ENCODE results near the gene GRN. TPM values are rescaled to one million over a fixed set of nuclear protein-coding genes. Genes with fewer than 3 reads are reported as not detected.

GRN gene
- total RNA-seq, 1 donor from 2014 or later, result 37.8 TPM

- Mint-ChIP-seq H3K4me1 (ENCODE audit: low read depth) (peaks cover 11% of the 10 kb centered on the region), H3K9me3 (no peaks in the 10 kb centered on the region), H3K27me3 (ENCODE audit: low read depth) (peaks cover 39% of the 10 kb centered on the region), H3K4me3 (ENCODE audit: low read depth) (peak overlapping the region; percentile 59), H3K27ac (no peak overlapping the region), H3K36me3 (ENCODE audit: low read depth) (peaks cover 12% of the 10 kb centered on the region)
- intact Hi-C loops (cut with micrococcal nuclease), result no loop called here
- no peak for DNase-seq (ENCODE audit: low spot score)
Measured at GRCh38 chr17:44314524-44314868, 30.6 kb upstream of the GRN start.

- Mint-ChIP-seq H3K27me3 (ENCODE audit: low read depth) (peaks cover 36% of the 10 kb centered on the region), H3K9me3 (no peaks in the 10 kb centered on the region), H3K4me1 (ENCODE audit: low read depth) (peaks cover 8% of the 10 kb centered on the region), H3K27ac (no peak overlapping the region), H3K4me3 (ENCODE audit: low read depth) (peak overlapping the region; percentile 61), H3K36me3 (ENCODE audit: low read depth) (peaks cover 15% of the 10 kb centered on the region)
- intact Hi-C loops (cut with micrococcal nuclease), result no loop called here
- DNase-seq (ENCODE audit: low spot score), result no peak
Measured at GRCh38 chr17:44314869-44315661, 30.0 kb upstream of the GRN start.

DNA sequence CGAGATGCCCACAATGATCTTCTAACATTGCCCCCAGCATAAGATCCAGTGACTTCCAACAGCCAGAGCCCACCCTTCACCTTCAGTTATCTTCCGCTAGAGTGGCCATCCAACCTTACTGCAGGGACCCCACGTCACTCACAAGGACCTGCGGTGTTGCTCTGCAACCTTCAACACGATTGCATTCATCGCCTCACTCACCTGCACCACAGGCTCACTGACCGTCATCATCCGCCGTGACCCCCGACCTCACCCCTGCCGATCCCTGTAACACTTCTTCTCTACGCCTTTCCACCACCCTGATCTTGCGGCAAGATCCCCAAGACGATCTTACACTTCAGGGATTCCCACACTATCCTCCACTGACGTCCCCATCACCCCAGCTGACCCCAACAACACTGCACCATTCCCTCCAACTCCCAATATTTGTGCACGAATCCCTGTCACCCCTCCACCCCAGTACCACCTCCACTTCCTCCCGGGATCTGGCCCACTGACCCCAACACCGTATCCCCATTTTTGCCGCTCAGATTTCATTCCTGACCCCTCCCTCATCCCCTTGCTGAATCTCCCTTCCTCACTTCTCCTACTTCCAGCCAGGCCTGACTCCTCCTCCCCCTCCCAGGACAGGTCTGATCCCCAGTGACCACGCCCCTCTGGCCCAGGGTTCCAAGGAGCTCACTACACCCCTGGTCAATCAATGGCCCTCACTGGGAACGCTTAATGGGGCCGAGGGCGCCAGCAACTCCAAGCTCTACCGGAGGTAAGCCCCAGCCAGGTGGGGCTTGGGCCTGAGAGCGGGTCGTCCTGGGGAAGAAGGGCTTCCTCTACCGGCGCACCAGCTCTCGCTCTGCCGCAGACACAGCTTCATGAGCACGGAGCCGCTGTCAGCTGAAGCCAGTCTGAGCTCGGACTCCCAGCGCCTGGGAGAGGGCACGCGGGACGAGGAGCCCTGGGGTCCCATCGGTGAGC is 29.1 kb upstream of the GRN start:
- intact Hi-C loops (cut with micrococcal nuclease), result no loop called here
- H3K36me3 Mint-ChIP-seq (ENCODE audit: low read depth), result peaks cover 21% of the 10 kb centered on the region
- H3K27ac Mint-ChIP-seq, result no peak overlapping the region
- H3K4me1 Mint-ChIP-seq (ENCODE audit: low read depth), result peaks cover 8% of the 10 kb centered on the region
- no peak for DNase-seq (ENCODE audit: low spot score)
- H3K27me3 Mint-ChIP-seq (ENCODE audit: low read depth), result peaks cover 34% of the 10 kb centered on the region
- no peaks in the 10 kb centered on the region for H3K9me3 Mint-ChIP-seq
- H3K4me3 Mint-ChIP-seq (ENCODE audit: low read depth), result peak overlapping the region; percentile 61

- intact Hi-C loops (cut with micrococcal nuclease), result no loop called here
- peaks cover 8% of the 10 kb centered on the region for H3K4me1 Mint-ChIP-seq (ENCODE audit: low read depth)
Measured at GRCh38 chr17:44317545-44317944, 27.6 kb upstream of the GRN start.

DNA sequence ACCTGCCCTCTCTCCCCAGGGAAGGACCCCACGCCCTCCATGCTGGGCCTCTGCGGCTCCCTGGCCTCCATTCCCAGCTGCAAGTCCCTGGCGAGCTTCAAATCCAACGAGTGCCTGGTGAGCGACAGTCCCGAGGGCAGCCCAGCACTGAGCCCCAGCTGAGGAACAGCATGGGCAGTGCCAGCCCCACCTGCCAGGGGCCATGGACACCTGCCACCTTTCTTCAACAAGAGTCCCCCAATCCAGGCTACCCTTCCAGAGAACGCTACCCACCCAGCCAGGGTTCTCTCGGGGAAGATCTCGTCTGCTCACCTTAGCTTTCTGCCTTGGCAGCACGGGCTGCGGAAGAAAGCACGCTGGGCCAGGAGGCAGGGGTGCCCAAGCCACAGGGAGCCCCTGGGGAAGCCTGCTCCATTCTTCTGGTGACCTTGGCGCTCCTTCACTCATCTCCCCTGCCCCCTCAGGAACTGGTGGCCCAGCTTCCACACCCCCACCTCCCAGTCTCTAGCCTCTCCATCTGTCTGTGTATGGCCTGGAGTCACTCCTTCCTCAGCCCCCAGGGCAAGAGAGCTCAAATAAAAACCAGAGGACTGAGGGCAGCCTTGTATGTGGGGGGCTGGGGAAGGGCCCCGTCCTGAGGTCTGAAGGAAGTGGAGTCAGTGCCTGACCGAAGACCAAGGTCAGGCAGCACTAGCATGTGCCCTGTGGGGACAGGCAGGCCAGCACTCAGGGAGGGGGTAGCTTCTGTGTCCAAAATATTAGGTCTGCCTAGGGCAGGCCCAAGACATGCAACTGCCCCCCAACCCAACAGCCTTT is 26.8 kb upstream of the GRN start:
- H3K27me3 Mint-ChIP-seq (ENCODE audit: low read depth), result peaks cover 30% of the 10 kb centered on the region
- H3K4me1 Mint-ChIP-seq (ENCODE audit: low read depth), result peaks cover 8% of the 10 kb centered on the region
- H3K36me3 Mint-ChIP-seq (ENCODE audit: low read depth), result peaks cover 35% of the 10 kb centered on the region
- DNase-seq (ENCODE audit: low spot score), result no peak
- H3K27ac Mint-ChIP-seq, result no peak overlapping the region
- intact Hi-C loops (cut with micrococcal nuclease), result no loop called here
- H3K9me3 Mint-ChIP-seq, result no peaks in the 10 kb centered on the region
- no peak overlapping the region for H3K4me3 Mint-ChIP-seq (ENCODE audit: low read depth)

More at GRCh38 chr17:44317545-44317944, 27.6 kb upstream of the GRN start:
- Mint-ChIP-seq H3K27ac (no peak overlapping the region), H3K9me3 (no peaks in the 10 kb centered on the region), H3K36me3 (ENCODE audit: low read depth) (peaks cover 34% of the 10 kb centered on the region), H3K27me3 (ENCODE audit: low read depth) (peaks cover 30% of the 10 kb centered on the region), H3K4me3 (ENCODE audit: low read depth) (no peak overlapping the region)
- no peak for DNase-seq (ENCODE audit: low spot score)

DNA sequence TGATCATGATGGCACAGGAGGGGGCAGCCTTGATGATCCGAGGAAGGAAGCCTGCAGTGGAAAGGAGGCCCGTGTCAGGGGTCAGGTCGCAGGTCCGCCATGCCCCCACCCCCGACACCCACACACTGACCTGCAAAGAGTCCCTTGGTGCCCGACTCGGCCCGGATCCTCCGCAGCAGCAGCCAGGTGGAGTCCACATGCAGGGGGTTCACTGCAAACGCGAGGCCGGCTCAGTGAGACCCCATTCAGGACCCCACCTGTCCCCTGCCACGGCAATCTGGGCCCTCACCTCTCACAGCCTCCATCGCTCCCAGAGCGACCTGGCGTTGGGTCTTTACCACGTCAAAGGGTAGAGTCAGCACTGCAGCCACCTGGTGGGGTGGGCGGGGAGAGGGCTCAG is 25.0 kb upstream of the GRN start:
- Mint-ChIP-seq H3K27ac (no peak overlapping the region), H3K4me3 (ENCODE audit: low read depth) (no peak overlapping the region), H3K27me3 (ENCODE audit: low read depth) (peaks cover 22% of the 10 kb centered on the region), H3K4me1 (ENCODE audit: low read depth) (peaks cover 8% of the 10 kb centered on the region), H3K9me3 (no peaks in the 10 kb centered on the region), H3K36me3 (ENCODE audit: low read depth) (peaks cover 38% of the 10 kb centered on the region)
- no peak for DNase-seq (ENCODE audit: low spot score)
- intact Hi-C loops (cut with micrococcal nuclease), result loop anchor here (5.0 kb wide), 1 partner anchor 313 kb away; no protein-coding TSS in a partner anchor

- no peak overlapping the region for H3K4me3 Mint-ChIP-seq (ENCODE audit: low read depth)
Measured at GRCh38 chr17:44321246-44322120, 23.6 kb upstream of the GRN start.

GRCh38 chr17:44322236-44322895 is 22.7 kb upstream of the GRN start:
- no peak overlapping the region for H3K27ac Mint-ChIP-seq
- peaks cover 3% of the 10 kb centered on the region for H3K27me3 Mint-ChIP-seq (ENCODE audit: low read depth)
- no peak for DNase-seq (ENCODE audit: low spot score)
- H3K36me3 Mint-ChIP-seq (ENCODE audit: low read depth), result peaks cover 37% of the 10 kb centered on the region
- intact Hi-C loops (cut with micrococcal nuclease), result loop anchor here (5.0 kb wide), 1 partner anchor 315 kb away; no protein-coding TSS in a partner anchor
- H3K4me1 Mint-ChIP-seq (ENCODE audit: low read depth), result peaks cover 4% of the 10 kb centered on the region
- no peaks in the 10 kb centered on the region for H3K9me3 Mint-ChIP-seq
- H3K4me3 Mint-ChIP-seq (ENCODE audit: low read depth), result peak overlapping the region; percentile 30

More at GRCh38 chr17:44321246-44322120, 23.6 kb upstream of the GRN start:
- Mint-ChIP-seq H3K4me1 (ENCODE audit: low read depth) (peaks cover 2% of the 10 kb centered on the region), H3K9me3 (no peaks in the 10 kb centered on the region), H3K27me3 (ENCODE audit: low read depth) (peaks cover 11% of the 10 kb centered on the region), H3K27ac (no peak overlapping the region), H3K36me3 (ENCODE audit: low read depth) (peaks cover 38% of the 10 kb centered on the region)
- DNase-seq (ENCODE audit: low spot score), result no peak
- intact Hi-C loops (cut with micrococcal nuclease), result loop anchor here (5.0 kb wide), 1 partner anchor 314 kb away; no protein-coding TSS in a partner anchor

GRCh38 chr17:44323359-44324091 is 21.6 kb upstream of the GRN start:
- intact Hi-C loops (cut with micrococcal nuclease), result loop anchor here (1.0 to 5.0 kb wide), 4 partner anchors 103 to 316 kb away; partner anchors contain the start of gene HROB

DNA sequence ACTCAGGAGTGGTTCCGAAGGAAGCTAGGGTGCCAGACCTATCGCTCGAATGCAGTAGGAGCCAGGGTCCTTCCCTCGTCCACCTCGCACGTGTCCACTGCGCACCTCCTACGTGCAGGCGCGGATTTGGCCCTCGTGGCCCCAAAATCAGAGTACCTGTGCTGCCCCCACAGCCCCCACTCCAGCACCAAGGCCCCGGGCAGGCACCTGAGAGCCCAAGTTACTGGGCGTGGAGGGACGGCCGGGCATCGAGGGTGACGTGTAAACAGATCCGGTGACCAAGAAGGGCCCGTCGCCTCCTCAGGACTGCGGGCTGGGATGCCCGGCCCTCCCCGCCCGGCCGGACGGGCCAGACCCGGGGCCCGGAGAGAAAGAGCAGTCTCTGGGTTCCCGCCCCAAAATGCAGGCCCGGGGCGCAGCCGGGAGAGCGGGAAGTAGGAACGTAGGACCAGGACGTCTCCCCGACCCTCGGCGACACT is 21.0 kb upstream of the GRN start:
- peaks cover 4% of the 10 kb centered on the region for H3K4me1 Mint-ChIP-seq (ENCODE audit: low read depth)
- peaks cover 30% of the 10 kb centered on the region for H3K36me3 Mint-ChIP-seq (ENCODE audit: low read depth)
- DNase-seq (ENCODE audit: low spot score), result no peak
- peak overlapping the region; percentile 84 for H3K4me3 Mint-ChIP-seq (ENCODE audit: low read depth)
- intact Hi-C loops (cut with micrococcal nuclease), result loop anchor here (1.0 to 5.0 kb wide), 4 partner anchors 103 to 317 kb away; partner anchors contain the start of gene HROB
- H3K9me3 Mint-ChIP-seq, result no peaks in the 10 kb centered on the region
- no peak overlapping the region for H3K27ac Mint-ChIP-seq
- H3K27me3 Mint-ChIP-seq (ENCODE audit: low read depth), result no peaks in the 10 kb centered on the region

More at GRCh38 chr17:44323359-44324091, 21.6 kb upstream of the GRN start:
- H3K9me3 Mint-ChIP-seq, result no peaks in the 10 kb centered on the region
- H3K4me1 Mint-ChIP-seq (ENCODE audit: low read depth), result peaks cover 4% of the 10 kb centered on the region
- no peak for DNase-seq (ENCODE audit: low spot score)
- H3K27me3 Mint-ChIP-seq (ENCODE audit: low read depth), result no peaks in the 10 kb centered on the region
- peak overlapping the region; percentile 84 for H3K4me3 Mint-ChIP-seq (ENCODE audit: low read depth)
- H3K27ac Mint-ChIP-seq, result no peak overlapping the region
- H3K36me3 Mint-ChIP-seq (ENCODE audit: low read depth), result peaks cover 31% of the 10 kb centered on the region
